Bronchial epithelial cell (primary cell): Measurements from ENCODE around the gene CHST8. TPM values are rescaled to one million over a fixed set of nuclear protein-coding genes. Genes with fewer than 3 reads are reported as not detected.

Experiments used
- DNase-seq: peaks from one replicate; pipeline ENCODE4 v3.0.0-alpha.2; 2010; ENCODE audit warnings: low read depth
- FAIRE-seq: peaks from 2 replicates; lab custom pipeline; 2011; peaks lifted over from hg19 to GRCh38; lab: Jason Lieb, UNC
- H3K27me3 ChIP-seq: 2 replicates; pipeline ENCODE4 v1.5.1; 2011; ENCODE audit warnings: low read length; ENCODE audit not compliant: control insufficient read depth, insufficient read depth
- H3K36me3 ChIP-seq: 2 replicates; pipeline ENCODE4 v1.5.1; 2011; ENCODE audit warnings: low read length; ENCODE audit not compliant: control insufficient read depth, insufficient read depth
- H3K4me3 ChIP-seq: 2 replicates; pipeline ENCODE4 v1.5.1; 2011; ENCODE audit warnings: mild to moderate bottlenecking, low read depth, low read length, control low read depth
- total RNA-seq: library from RNA; depleted of rRNA; stranded (reverse); fragments of >200 nt; gene quantifications from 2 replicates; pipeline ENCODE4 v1.2.1, GENCODE V29; 2014
- TF ChIP-seq, protein P1 (sequence below): IDR thresholded peaks from 2 replicates; pipeline ENCODE4 v1.5.1; 2011; ENCODE audit warnings: mild to moderate bottlenecking, moderate library complexity, low read length, control low read depth, inconsistent platforms; ENCODE audit not compliant: insufficient read depth, severe bottlenecking

Gene CHST8
- total RNA-seq, 1 donor from 2014 or later: under 0.01 TPM

GRCh38 chr19:33809960-33810359 lies 188.2 kb downstream of the CHST8 start:
- no peak overlapping the region for H3K4me3 ChIP-seq
- no peaks in the 10 kb centered on the region for H3K27me3 ChIP-seq
- no peak for FAIRE-seq
- peaks cover 36% of the 10 kb centered on the region for H3K36me3 ChIP-seq
- TF ChIP-seq, protein P1, sequence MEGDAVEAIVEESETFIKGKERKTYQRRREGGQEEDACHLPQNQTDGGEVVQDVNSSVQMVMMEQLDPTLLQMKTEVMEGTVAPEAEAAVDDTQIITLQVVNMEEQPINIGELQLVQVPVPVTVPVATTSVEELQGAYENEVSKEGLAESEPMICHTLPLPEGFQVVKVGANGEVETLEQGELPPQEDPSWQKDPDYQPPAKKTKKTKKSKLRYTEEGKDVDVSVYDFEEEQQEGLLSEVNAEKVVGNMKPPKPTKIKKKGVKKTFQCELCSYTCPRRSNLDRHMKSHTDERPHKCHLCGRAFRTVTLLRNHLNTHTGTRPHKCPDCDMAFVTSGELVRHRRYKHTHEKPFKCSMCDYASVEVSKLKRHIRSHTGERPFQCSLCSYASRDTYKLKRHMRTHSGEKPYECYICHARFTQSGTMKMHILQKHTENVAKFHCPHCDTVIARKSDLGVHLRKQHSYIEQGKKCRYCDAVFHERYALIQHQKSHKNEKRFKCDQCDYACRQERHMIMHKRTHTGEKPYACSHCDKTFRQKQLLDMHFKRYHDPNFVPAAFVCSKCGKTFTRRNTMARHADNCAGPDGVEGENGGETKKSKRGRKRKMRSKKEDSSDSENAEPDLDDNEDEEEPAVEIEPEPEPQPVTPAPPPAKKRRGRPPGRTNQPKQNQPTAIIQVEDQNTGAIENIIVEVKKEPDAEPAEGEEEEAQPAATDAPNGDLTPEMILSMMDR: no peak
- DNase-seq: no peak

DNA sequence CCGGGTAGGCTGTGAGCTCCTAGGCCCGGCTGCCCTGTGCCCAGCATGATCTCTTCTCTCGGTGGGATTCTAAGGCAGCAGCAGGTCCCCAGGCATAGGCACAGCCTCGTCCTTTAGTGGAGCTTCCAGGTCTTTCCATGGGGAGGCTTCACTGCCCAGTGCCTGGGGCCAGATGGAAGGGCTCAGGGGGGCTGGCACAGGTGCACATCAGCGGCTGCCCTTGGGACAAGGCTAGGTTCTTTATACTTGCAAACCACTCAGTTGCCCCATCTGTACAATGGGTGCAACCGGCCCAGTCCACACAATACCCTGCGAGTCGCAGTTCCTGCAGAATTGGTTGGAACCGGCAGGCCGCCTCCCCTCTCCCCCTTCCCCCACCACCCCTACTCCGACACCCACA lies 189.1 kb downstream of the CHST8 start:
- Histone ChIP-seq H3K36me3 (peaks cover 33% of the 10 kb centered on the region), H3K4me3 (no peak overlapping the region), H3K27me3 (no peaks in the 10 kb centered on the region)
- TF ChIP-seq, protein P1: no peak
- no peak for FAIRE-seq
- DNase-seq: no peak

DNA sequence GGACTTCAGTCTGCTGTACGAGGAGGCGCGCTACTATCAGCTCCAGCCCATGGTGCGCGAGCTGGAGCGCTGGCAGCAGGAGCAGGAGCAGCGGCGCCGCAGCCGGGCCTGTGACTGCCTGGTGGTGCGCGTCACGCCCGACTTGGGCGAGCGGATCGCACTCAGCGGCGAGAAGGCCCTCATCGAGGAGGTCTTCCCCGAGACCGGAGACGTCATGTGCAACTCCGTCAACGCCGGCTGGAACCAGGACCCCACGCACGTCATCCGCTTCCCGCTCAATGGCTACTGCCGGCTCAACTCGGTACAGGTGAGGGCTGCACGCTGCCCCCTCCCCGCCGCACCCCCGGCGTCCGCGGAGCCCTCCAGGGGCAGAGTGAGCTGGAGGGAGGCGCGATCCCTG lies 189.5 kb downstream of the CHST8 start:
- H3K36me3 ChIP-seq: peaks cover 33% of the 10 kb centered on the region
- DNase-seq (no peak), FAIRE-seq (no peak)
- H3K27me3 ChIP-seq: no peaks in the 10 kb centered on the region
- no peak overlapping the region for H3K4me3 ChIP-seq
- TF ChIP-seq, protein P1: no peak

DNA sequence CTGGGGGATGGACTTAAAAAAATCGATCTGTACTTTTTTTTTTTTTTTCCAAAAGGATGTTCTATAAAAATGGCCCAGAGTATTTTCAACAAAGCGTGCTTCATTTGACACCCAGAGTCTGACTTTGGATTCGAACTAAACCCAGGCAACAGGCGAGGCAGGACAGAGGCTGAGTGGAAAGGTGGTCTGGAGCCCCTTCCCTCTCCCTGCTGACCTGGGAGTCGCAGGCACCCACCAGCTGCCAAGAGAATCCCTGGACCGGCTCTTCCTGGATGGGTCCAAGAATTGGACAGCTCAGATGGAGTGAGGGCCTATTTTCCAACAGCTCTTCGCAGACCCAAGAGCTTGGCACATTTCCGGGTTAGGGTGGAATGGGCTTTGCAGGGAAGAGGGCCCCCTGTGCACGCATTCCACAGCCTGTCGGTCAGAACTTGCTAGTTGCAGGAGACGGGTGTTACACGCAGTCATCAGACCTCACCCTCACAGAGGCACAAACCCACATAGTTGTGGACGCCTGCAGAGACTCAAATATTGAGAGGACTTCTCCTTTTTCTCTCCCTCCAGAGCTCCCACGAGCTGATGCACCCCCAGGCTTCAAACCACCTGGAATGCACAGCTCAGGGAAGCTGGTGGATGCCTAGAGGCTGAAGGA lies 190.1 kb downstream of the CHST8 start:
- FAIRE-seq (no peak), DNase-seq (no peak)
- TF ChIP-seq, protein P1: no peak
- peaks cover 32% of the 10 kb centered on the region for H3K36me3 ChIP-seq
- no peaks in the 10 kb centered on the region for H3K27me3 ChIP-seq
- H3K4me3 ChIP-seq: no peak overlapping the region

GRCh38 chr19:33812388-33813330 lies 190.9 kb downstream of the CHST8 start:
- Histone ChIP-seq H3K36me3 (peaks cover 31% of the 10 kb centered on the region), H3K4me3 (no peak overlapping the region), H3K27me3 (no peaks in the 10 kb centered on the region)
- no peak for FAIRE-seq
- TF ChIP-seq, protein P1: peak; percentile 2
- no peak for DNase-seq
